Measurements from ENCODE around the gene CD300LF.

The CD300LF gene

DNA sequence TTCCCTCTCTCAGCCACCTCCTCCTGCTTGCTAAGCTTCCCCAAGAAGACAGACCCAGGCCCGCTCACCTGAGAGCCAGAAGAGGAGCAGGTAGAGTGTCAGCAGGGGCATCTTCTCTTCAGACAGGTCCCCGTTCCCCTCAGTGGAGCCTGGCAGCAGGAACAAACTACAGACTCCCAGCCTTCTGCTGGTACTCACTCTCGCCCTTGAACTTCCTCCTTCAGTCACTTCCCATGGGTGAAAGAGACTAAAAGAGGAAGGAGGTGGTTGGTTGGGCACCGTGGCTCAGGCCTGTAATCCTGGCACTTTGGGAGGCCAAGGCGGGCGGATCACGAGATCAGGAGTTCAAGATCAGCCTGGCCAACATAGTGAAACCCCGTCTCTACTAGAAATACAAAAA lies at the start of gene CD300LF:
Gene CD300LF, minus strand, starts transcription at position 168 of the 400 bp plus-strand sequence. Its CDS starts 57 bp downstream, at position 111.
- in situ Hi-C loops (cut with HindIII; ENCODE audit: low sequenced_read_pairs): no loop called here

DNA sequence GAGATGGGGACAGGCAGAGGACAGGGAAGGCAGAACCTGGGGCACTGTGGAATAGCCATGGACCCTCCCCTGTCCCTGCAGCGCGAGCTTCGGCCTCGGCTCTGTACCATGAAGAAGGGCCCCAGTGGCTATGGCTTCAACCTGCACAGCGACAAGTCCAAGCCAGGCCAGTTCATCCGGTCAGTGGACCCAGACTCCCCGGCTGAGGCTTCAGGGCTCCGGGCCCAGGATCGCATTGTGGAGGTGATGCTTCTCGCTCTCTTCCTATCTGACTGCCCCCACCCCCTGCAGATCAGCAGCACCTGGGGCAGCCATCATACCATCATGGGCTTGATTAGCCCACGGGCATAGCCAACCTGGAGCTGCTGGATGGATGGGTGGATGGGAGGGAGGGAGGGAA lies 49.2 kb upstream of the CD300LF start:
- in situ Hi-C loops (cut with HindIII; ENCODE audit: low sequenced_read_pairs): no loop called here

GRCh38 chr17:74761419-74761818 lies 48.7 kb upstream of the CD300LF start:
- in situ Hi-C loops (cut with HindIII; ENCODE audit: low sequenced_read_pairs): no loop called here

- in situ Hi-C loops (cut with HindIII; ENCODE audit: low sequenced_read_pairs): no loop called here
Observed at GRCh38 chr17:74760404-74761105, 47.8 kb upstream of the CD300LF start.

DNA sequence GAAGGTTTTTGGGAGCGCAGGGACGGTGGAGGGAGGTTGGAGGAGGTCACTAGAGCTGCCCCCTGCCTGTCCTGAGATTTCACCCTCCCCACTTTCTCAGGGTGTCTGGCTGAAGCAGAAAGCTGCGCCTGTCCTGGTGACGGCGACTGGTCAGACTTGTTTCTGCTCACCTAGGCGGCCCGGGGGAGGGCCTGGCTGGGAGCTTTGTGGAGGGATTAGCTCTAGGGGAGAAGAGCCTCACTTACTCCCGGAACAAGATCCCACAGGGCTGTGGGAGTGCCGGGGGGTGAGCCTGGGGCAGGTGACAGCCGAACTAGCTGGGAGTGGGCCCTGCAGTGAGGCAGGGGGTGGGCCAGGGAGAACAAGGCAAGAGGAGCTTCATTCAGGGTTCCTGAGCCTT lies 47.2 kb upstream of the CD300LF start:
- in situ Hi-C loops (cut with HindIII; ENCODE audit: low sequenced_read_pairs): no loop called here

- in situ Hi-C loops (cut with HindIII; ENCODE audit: low sequenced_read_pairs): no loop called here
Observed at GRCh38 chr17:74759243-74759801, 46.6 kb upstream of the CD300LF start.

- in situ Hi-C loops (cut with HindIII; ENCODE audit: low sequenced_read_pairs): no loop called here
Observed at GRCh38 chr17:74758848-74759168, 46.1 kb upstream of the CD300LF start.

DNA sequence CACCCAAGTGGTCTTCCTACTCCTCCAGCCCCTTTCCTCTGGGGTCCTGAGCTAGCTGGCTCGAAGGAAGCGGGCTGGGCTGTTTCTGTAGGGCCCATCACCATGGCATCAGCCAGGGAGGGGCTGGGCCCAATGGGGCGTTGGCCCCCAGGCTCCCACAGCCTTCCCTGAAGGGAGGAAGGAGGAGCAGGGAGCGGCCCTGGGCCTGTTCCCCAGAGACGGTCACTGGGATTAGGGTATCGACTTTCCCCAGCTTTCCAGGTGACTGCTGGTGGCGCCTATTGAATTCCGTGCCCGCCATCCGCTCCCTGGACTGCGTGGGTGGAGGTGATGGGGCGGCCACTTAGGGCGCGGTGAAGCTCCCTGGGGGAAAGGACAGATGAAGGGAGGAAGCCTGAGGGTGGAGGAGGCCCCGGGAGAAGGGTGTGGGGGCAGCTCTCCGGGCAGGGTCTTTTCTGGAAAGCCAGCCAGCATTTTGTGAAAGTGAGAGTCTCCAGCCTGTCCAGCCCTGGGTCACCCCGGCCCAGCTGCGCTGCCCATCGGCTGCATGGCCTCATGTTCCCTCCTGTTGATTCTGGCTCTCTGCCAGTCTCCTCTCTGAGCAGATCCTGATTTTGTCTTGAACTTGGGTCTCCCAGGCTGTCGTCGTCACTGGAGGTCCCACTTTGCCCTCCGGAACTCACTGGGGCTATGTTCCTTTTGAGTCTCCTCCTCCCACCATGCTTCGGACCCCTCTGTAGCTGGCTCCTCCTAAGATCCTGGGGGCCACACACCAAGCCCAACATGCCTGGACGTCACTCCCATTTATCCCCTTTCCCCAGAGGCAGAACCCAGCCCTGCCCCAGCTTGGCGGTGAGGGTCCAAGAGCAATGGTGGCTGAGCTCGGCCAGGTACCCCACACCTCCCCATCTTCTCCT lies 45.5 kb upstream of the CD300LF start:
- in situ Hi-C loops (cut with HindIII; ENCODE audit: low sequenced_read_pairs): no loop called here

DNA sequence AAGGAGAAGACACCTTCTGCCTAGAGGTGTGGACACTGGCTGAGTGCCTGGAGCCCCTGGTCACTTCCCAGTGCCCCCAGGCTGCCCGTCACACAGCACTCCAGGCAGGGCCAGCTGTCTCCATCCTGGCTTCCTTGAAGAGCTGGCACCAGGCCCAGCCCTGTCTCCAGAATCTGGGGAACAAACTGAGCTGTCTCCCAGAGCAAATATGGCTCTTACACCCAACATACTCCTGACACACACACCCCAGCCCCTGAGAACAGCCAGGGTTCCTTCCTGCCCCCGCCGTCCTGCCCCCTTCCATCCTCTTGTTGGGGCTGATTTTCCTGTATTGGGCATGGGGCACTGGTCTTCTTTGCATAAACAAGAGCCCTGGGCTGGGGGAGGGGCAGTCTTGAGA lies 44.8 kb upstream of the CD300LF start:
- in situ Hi-C loops (cut with HindIII; ENCODE audit: low sequenced_read_pairs): no loop called here

GRCh38 chr17:74756891-74757290 lies 44.2 kb upstream of the CD300LF start:
- in situ Hi-C loops (cut with HindIII; ENCODE audit: low sequenced_read_pairs): no loop called here

GRCh38 chr17:74755533-74755932 lies 42.8 kb upstream of the CD300LF start:
- in situ Hi-C loops (cut with HindIII; ENCODE audit: low sequenced_read_pairs): no loop called here

DNA sequence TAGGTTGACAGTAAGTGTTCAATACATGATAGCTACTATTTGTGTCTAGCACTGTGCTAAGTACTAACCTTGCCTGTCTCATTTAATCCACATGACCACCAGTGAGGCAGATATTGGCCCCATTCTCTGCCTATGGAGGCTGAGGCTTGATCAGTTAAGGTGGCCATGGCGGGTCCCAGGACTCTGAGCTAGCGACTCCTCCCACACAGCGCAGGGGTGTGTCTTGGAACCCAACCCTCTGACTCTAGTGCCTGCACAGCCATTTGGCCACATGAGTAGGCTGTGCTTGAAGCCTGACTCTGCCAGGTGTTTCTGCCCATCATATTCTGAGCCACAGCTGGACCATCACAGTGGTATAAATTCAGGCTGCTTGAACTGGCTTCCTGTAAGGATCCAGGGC lies 42.1 kb upstream of the CD300LF start:
- in situ Hi-C loops (cut with HindIII; ENCODE audit: low sequenced_read_pairs): no loop called here

DNA sequence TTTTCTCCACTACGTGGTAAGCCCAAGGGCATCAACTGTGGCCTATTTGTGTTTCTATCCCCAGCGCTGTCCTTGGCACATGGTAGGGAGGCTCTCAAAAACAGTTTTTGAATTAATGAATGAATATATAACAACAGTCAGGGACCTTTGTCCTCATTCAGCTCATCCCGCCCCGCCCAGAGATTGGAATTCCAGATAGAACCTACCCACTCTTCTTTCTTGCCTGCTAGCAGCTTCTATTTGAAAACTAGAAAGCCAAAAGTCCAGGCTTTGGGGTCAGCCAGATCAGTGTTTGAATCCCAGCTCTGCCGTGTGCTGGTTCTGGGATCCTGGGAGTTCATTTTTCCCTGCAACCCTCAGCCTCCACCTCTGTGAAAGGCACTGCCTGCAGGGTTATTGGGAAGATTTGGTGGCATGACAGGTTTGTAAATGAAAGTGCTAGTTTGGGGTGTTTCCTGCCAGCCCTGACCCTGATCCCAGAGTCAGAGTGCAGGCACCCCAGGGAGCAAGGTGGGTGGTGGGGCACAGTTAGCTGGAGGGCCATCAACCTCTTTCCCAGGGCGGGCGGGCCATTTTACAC lies 40.2 kb upstream of the CD300LF start:
- in situ Hi-C loops (cut with HindIII; ENCODE audit: low sequenced_read_pairs): no loop called here

GRCh38 chr17:74752415-74752814 lies 39.7 kb upstream of the CD300LF start:
- in situ Hi-C loops (cut with HindIII; ENCODE audit: low sequenced_read_pairs): no loop called here

- in situ Hi-C loops (cut with HindIII; ENCODE audit: low sequenced_read_pairs): no loop called here
Observed at GRCh38 chr17:74750327-74751069, 37.8 kb upstream of the CD300LF start.

DNA sequence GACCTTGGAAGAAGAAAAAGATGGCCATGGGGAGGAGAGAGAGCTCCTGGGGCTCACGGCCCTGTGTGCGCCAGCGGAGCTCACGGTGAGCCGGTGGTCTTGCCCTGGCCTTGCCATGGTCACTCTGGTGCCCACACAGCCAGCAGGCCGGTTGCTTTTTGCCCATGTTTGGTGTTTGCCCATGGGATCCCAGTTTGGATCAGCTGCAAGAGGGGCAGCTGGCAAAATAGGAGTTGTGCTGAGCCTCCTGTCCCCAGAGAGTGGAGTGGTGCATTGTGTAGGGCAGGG lies 37.3 kb upstream of the CD300LF start:
- in situ Hi-C loops (cut with HindIII; ENCODE audit: low sequenced_read_pairs): no loop called here

GRCh38 chr17:74749279-74750038 lies 36.7 kb upstream of the CD300LF start:
- in situ Hi-C loops (cut with HindIII; ENCODE audit: low sequenced_read_pairs): no loop called here

GRCh38 chr17:74748529-74749278 lies 36.0 kb upstream of the CD300LF start, which contains the start of gene NHERF1:
Gene NHERF1 (plus strand): TSS chr17:74748628. CDS start chr17:74748847, 219 bp downstream.
- in situ Hi-C loops (cut with HindIII; ENCODE audit: low sequenced_read_pairs): no loop called here

- in situ Hi-C loops (cut with HindIII; ENCODE audit: low sequenced_read_pairs): no loop called here
Observed at GRCh38 chr17:74748279-74748528, 35.5 kb upstream of the CD300LF start.

GRCh38 chr17:74746922-74747321 lies 34.2 kb upstream of the CD300LF start:
- in situ Hi-C loops (cut with HindIII; ENCODE audit: low sequenced_read_pairs): no loop called here

Data from endothelial cell of hepatic sinusoid (primary cell).